K562 (cell line): ENCODE measurements around the gene SLC13A4. TPM values are rescaled to one million over a fixed set of nuclear protein-coding genes. Genes with fewer than 3 reads are reported as not detected.

Experiments used
- CBX1 ChIP-seq: sonication (generic); IDR thresholded peaks from 2 replicates; pipeline ENCODE4 v1.6.1; 2016; ENCODE audit warnings: antibody characterized with exemption, low read depth, mild to moderate bottlenecking
- CC2D1A ChIP-seq: fragments of 450-650 bp; IDR thresholded peaks from 2 replicates; pipeline ENCODE4 v1.6.1; 2017; ENCODE audit warnings: mild to moderate bottlenecking
- CREB1 ChIP-seq, 2 experiments: sonication (generic) in 1 of 2; formaldehyde crosslinking in 1 of 2; IDR thresholded peaks; 2 replicates each; pipeline versions ENCODE4 v1.6.1 to v1.8.0; 2012 to 2022; ENCODE audit warnings: inconsistent platforms in 1 of 2, mild to moderate bottlenecking in 1 of 2, missing genetic modification reagents in 1 of 2, moderate library complexity in 1 of 2
- ELF2 ChIP-seq: fragments of 250-450 bp; sonication (Bioruptor Pico); IDR thresholded peaks from 2 replicates; pipeline ENCODE4 v1.5.0; 2021; ENCODE audit warnings: mild to moderate bottlenecking
- EP300 ChIP-seq: IDR thresholded peaks from 2 replicates; pipeline ENCODE4 v1.6.1; 2012; ENCODE audit warnings: low read length, improper control_type of control experiment
- HLTF ChIP-seq: fragments of 450-650 bp; IDR thresholded peaks from 2 replicates; pipeline ENCODE4 v1.6.1; 2016
- MAFF ChIP-seq: IDR thresholded peaks from 2 replicates; pipeline ENCODE4 v1.6.1; 2012; ENCODE audit warnings: low read length, improper control_type of control experiment
- MAFG ChIP-seq: fragments of 450-650 bp; conservative IDR thresholded peaks from 2 replicates; pipeline ENCODE4 v1.6.1; 2016; ENCODE audit warnings: missing genetic modification characterization, missing compliant biosample characterization
- MYC ChIP-seq, 2 experiments: fragments of 250-450 bp in 1 of 2; sonication (Bioruptor Pico) in 1 of 2; IDR thresholded peaks; 2 replicates each; pipeline versions ENCODE4 v1.5.1 to v1.6.1; 2012 to 2021; ENCODE audit warnings: low read depth in 2 of 2, borderline replicate concordance in 1 of 2, improper control_type of control experiment in 1 of 2, low read length in 1 of 2, mild to moderate bottlenecking in 1 of 2, moderate library complexity in 1 of 2
- NFATC3 ChIP-seq: fragments of 450-650 bp; IDR thresholded peaks from 2 replicates; pipeline ENCODE4 v1.6.1; 2017; ENCODE audit warnings: mild to moderate bottlenecking
- NR2C1 ChIP-seq, 2 experiments: fragments of 450-650 bp; IDR thresholded peaks; 2 replicates each; pipeline ENCODE4 v1.6.1; 2017; ENCODE audit warnings: mild to moderate bottlenecking in 2 of 2, antibody characterized with exemption in 1 of 2, inconsistent platforms in 1 of 2, missing compliant biosample characterization in 1 of 2, missing genetic modification characterization in 1 of 2
- PHB2 ChIP-seq: fragments of 450-650 bp; IDR thresholded peaks from 2 replicates; pipeline ENCODE4 v1.6.1; 2017; ENCODE audit warnings: low read depth
- RBFOX2 ChIP-seq: fragments of 200-400 bp; formaldehyde crosslinking; IDR thresholded peaks from 2 replicates; pipeline ENCODE4 v1.6.1; 2017; ENCODE audit warnings: low read depth, mild to moderate bottlenecking, low read length, moderate library complexity
- SRF ChIP-seq, 2 experiments: fragments of 250-450, 450-650 bp in 1 of 2; sonication (Bioruptor Pico) in 1 of 2; sonication (generic) in 1 of 2; formaldehyde crosslinking; IDR thresholded peaks; 2 replicates each; pipeline versions ENCODE4 v1.5.0 to v1.5.1; 2020 to 2022; ENCODE audit warnings: mild to moderate bottlenecking in 1 of 2, missing genetic modification reagents in 1 of 2
- ZEB2 ChIP-seq: fragments of 450-650 bp; IDR thresholded peaks from 2 replicates; pipeline ENCODE4 v1.6.1; 2016
- ZNF23 ChIP-seq: fragments of 250-450 bp; sonication (Bioruptor Pico); IDR thresholded peaks from 2 replicates; pipeline ENCODE4 v1.4.0; 2020; ENCODE audit warnings: mild to moderate bottlenecking
- ZNF324 ChIP-seq: fragments of 250-450 bp; sonication (Bioruptor Pico); IDR thresholded peaks from 2 replicates; pipeline ENCODE4 v1.4.0; 2020; ENCODE audit warnings: mild to moderate bottlenecking
- ZNF444 ChIP-seq: fragments of 250-450 bp; sonication (Bioruptor Pico); IDR thresholded peaks from 2 replicates; pipeline ENCODE4 v1.4.0; 2020; ENCODE audit warnings: mild to moderate bottlenecking, moderate library complexity
- ZNF830 ChIP-seq: fragments of 250-450 bp; sonication (Bioruptor Pico); IDR thresholded peaks from 2 replicates; pipeline ENCODE4 v1.5.0; 2021; ENCODE audit warnings: mild to moderate bottlenecking
- polyA plus RNA-seq, 8 experiments: library from polyadenylated mRNA; depleted of rRNA in 4 of 8; stranded (reverse) in 5 of 8; unstranded in 3 of 8; fragments of >200 nt; fragmentation: Nextera tagmentation in 2 of 8; fragmentation: Illumina TruSeq in 1 of 8; extraction: Ambion mirVana in 2 of 8; extraction: Trizol in 1 of 8; gene quantifications; 2 replicates each; pipeline versions ENCODE4 v1.2.1 to v1.2.3, GENCODE V29; 2011 to 2014; ENCODE audit warnings: inconsistent platforms in 1 of 8, missing spikeins in 1 of 8
- total RNA-seq, 7 experiments: library from RNA; depleted of rRNA in 6 of 7; stranded (reverse); fragments of >200 nt in 6 of 7; fragmentation: Illumina TruSeq in 2 of 7; extraction: Trizol in 2 of 7; gene quantifications; 2 replicates each; pipeline versions ENCODE4 v1.2.1 to v1.2.3, GENCODE V29; 2011 to 2021; ENCODE audit warnings: low replicate concordance in 1 of 7
- TF ChIP-seq, protein P1 (sequence below): IDR thresholded peaks from 2 replicates; pipeline ENCODE4 v1.6.1; 2012; ENCODE audit warnings: low read depth, low read length, improper control_type of control experiment, borderline replicate concordance
- TF ChIP-seq, protein P2 (sequence below), 2 experiments: fragments of 450-650 bp in 1 of 2; sonication (generic) in 1 of 2; formaldehyde crosslinking in 1 of 2; IDR thresholded peaks in 1 of 2; conservative IDR thresholded peaks in 1 of 2; 2 replicates each; pipeline versions ENCODE4 v1.6.1 to v1.8.1; 2016 to 2023; ENCODE audit warnings: mild to moderate bottlenecking in 2 of 2, moderate library complexity in 2 of 2, inconsistent platforms in 1 of 2, missing genetic modification reagents in 1 of 2
- TF ChIP-seq, protein P3 (sequence below): fragments of 250-450 bp; sonication (Bioruptor Pico); IDR thresholded peaks from 2 replicates; pipeline ENCODE4 v1.4.0; 2020
- TF ChIP-seq, protein P4 (sequence below): fragments of 250-450 bp; sonication (Bioruptor Pico); IDR thresholded peaks from 2 replicates; pipeline ENCODE4 v1.4.0; 2020; ENCODE audit warnings: mild to moderate bottlenecking

SLC13A4 gene
- total and polyA plus RNA-seq, 9 of the 15 experiments (the other 6 are each of a cell fraction or from before 2014, with no cell fraction given): 0.11 to 1.0 (median 0.36) TPM

DNA sequence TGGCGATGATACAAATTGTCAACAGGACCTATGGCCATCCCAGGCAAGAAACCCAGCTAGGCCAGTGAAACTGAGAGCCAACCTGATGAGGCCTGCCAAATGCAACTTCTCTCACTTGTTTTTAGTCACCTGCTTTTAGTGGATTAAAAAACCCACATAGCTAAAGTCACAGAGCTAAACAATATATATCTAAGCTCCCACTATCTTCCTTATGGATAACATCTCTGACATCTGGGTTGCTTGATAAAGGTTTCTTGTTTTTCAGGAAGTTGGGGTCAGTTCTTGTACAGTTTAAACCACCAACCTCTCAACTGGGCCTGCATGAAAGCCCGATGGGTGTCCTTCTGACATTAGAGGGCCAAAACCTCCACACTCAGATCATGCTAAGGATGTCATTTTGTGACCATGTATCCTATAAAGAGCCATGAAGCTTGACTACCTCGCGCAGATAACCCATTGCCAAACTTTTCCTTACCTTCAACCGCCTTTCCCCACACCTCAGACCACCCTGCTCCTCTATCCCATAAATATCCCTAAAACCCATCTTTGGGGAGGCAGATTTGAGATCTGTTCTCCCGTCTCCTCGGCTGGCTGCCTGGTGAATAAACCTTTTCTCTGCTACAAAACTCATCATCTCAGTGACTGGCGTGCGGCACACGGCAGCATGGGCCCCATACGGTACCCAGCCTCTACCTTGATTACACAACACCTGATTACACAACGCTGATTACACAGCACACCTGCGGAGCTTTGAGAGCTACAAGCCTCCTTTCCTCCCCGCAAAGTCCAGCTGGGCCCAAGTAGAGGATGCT, 66.5 kb downstream of the SLC13A4 start (continued):
- TF ChIP-seq, protein P1, sequence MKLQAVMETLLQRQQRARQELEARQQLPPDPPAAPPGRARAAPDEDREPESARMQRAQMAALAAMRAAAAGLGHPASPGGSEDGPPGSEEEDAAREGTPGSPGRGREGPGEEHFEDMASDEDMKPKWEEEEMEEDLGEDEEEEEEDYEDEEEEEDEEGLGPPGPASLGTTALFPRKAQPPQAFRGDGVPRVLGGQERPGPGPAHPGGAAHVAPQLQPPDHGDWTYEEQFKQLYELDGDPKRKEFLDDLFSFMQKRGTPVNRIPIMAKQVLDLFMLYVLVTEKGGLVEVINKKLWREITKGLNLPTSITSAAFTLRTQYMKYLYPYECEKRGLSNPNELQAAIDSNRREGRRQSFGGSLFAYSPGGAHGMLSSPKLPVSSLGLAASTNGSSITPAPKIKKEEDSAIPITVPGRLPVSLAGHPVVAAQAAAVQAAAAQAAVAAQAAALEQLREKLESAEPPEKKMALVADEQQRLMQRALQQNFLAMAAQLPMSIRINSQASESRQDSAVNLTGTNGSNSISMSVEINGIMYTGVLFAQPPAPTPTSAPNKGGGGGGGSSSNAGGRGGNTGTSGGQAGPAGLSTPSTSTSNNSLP: no peak
- no peak for TF ChIP-seq CREB1 (IDR thresholded peaks at IDR 0.05)
- TF ChIP-seq CREB1 (CRISPR knock-in tag; IDR thresholded peaks at IDR 0.05): no peak
- no peak for TF ChIP-seq CBX1
- TF ChIP-seq HLTF: no peak
- no peak; the same call in 1 of the 2 replicates for TF ChIP-seq MYC (IDR thresholded peaks at IDR 0.05; ENCODE audit: low read depth, low read length)
- no peak for TF ChIP-seq MYC (CRISPR knock-in tag; IDR thresholded peaks at IDR 0.05; ENCODE audit: borderline replicate concordance, low read depth)
- TF ChIP-seq, protein P2, sequence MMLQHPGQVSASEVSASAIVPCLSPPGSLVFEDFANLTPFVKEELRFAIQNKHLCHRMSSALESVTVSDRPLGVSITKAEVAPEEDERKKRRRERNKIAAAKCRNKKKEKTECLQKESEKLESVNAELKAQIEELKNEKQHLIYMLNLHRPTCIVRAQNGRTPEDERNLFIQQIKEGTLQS (IDR thresholded peaks at IDR 0.05): no peak
- TF ChIP-seq, protein P2 (CRISPR knock-in tag; conservative IDR thresholded peaks at IDR 0.05): no peak
- no peak for TF ChIP-seq ZNF830 (CRISPR knock-in tag)
- no peak for TF ChIP-seq ZNF23 (CRISPR knock-in tag)
- TF ChIP-seq ELF2 (CRISPR knock-in tag): no peak
- TF ChIP-seq NR2C1 (IDR thresholded peaks at IDR 0.05): 0 out of 2 replicates have a peak, but pooled peaks have one; percentile 37
- TF ChIP-seq NR2C1 (tag; IDR thresholded peaks at IDR 0.05): no peak
- peak; percentile 80 for TF ChIP-seq EP300
- TF ChIP-seq ZNF444 (CRISPR knock-in tag): no peak
- TF ChIP-seq, protein P3, sequence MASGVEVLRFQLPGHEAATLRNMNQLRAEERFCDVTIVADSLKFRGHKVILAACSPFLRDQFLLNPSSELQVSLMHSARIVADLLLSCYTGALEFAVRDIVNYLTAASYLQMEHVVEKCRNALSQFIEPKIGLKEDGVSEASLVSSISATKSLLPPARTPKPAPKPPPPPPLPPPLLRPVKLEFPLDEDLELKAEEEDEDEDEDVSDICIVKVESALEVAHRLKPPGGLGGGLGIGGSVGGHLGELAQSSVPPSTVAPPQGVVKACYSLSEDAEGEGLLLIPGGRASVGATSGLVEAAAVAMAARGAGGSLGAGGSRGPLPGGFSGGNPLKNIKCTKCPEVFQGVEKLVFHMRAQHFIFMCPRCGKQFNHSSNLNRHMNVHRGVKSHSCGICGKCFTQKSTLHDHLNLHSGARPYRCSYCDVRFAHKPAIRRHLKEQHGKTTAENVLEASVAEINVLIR (CRISPR knock-in tag): 0 out of 2 replicates have a peak, but pooled peaks have one; percentile 39
- TF ChIP-seq MAFG: no peak
- TF ChIP-seq CC2D1A: peak; percentile 41; the same call in 1 of the 2 replicates
- no peak for TF ChIP-seq MAFF
- no peak for TF ChIP-seq PHB2
- TF ChIP-seq, protein P4, sequence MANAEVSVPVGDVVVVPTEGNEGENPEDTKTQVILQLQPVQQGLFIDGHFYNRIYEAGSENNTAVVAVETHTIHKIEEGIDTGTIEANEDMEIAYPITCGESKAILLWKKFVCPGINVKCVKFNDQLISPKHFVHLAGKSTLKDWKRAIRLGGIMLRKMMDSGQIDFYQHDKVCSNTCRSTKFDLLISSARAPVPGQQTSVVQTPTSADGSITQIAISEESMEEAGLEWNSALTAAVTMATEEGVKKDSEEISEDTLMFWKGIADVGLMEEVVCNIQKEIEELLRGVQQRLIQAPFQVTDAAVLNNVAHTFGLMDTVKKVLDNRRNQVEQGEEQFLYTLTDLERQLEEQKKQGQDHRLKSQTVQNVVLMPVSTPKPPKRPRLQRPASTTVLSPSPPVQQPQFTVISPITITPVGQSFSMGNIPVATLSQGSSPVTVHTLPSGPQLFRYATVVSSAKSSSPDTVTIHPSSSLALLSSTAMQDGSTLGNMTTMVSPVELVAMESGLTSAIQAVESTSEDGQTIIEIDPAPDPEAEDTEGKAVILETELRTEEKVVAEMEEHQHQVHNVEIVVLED (CRISPR knock-in tag): 0 out of 2 replicates have a peak, but pooled peaks have one; percentile 14
- TF ChIP-seq ZEB2: peak; percentile 5; the same call in 1 of the 2 replicates
- no peak for TF ChIP-seq NFATC3
- no peak; the same call in 1 of the 2 replicates for TF ChIP-seq ZNF324 (CRISPR knock-in tag)
- no peak for TF ChIP-seq SRF (CRISPR knock-in tag; IDR thresholded peaks at IDR 0.05)
- no peak for TF ChIP-seq RBFOX2
